SK-N-SH treated with all-trans-retinoic acid at 6 μM for 48 hours (cell line): ENCODE measurements around the gene PECR.

ENCODE experiments used
- BACH2 ChIP-seq: fragments of 250-450 bp; sonication (Bioruptor Pico); IDR thresholded peaks from 2 replicates; pipeline ENCODE4 v1.9.0; 2021; ENCODE audit warnings: mild to moderate bottlenecking, borderline replicate concordance
- ESRRG ChIP-seq: fragments of 250-450 bp; sonication (Bioruptor Pico); IDR thresholded peaks from 2 replicates; pipeline ENCODE4 v1.6.1; 2021; ENCODE audit warnings: mild to moderate bottlenecking
- GLIS3 ChIP-seq: fragments of 250-450 bp; sonication (Bioruptor Pico); IDR thresholded peaks from 2 replicates; pipeline ENCODE4 v1.5.0; 2020; ENCODE audit warnings: mild to moderate bottlenecking, moderate library complexity
- OSR1 ChIP-seq: fragments of 250-450 bp; sonication (Bioruptor Pico); IDR thresholded peaks from 2 replicates; pipeline ENCODE4 v1.8.0; 2022; ENCODE audit warnings: moderate library complexity, mild to moderate bottlenecking, inconsistent platforms
- RARB ChIP-seq: fragments of 250-450 bp; sonication (Bioruptor Pico); IDR thresholded peaks from 2 replicates; pipeline ENCODE4 v1.8.0; 2021; ENCODE audit warnings: mild to moderate bottlenecking, moderate library complexity
- SNAI2 ChIP-seq: fragments of 250-450 bp; sonication (Bioruptor Pico); IDR thresholded peaks from 2 replicates; pipeline ENCODE4 v1.5.0; 2020; ENCODE audit warnings: mild to moderate bottlenecking, moderate library complexity
- TOX ChIP-seq: fragments of 250-450 bp; sonication (Bioruptor Pico); IDR thresholded peaks from 2 replicates; pipeline ENCODE4 v1.8.0; 2021; ENCODE audit warnings: mild to moderate bottlenecking, moderate library complexity, borderline replicate concordance
- ZC3H10 ChIP-seq: fragments of 250-450 bp; sonication (Bioruptor Pico); IDR thresholded peaks from 2 replicates; pipeline ENCODE4 v1.5.1; 2021; ENCODE audit warnings: mild to moderate bottlenecking, moderate library complexity
- ZFP30 ChIP-seq: fragments of 450-650 bp; formaldehyde crosslinking; IDR thresholded peaks from 2 replicates; pipeline ENCODE4 v1.5.0; 2022; ENCODE audit warnings: mild to moderate bottlenecking, moderate library complexity
- ZNF565 ChIP-seq: fragments of 450-650 bp; formaldehyde crosslinking; conservative IDR thresholded peaks from 2 replicates; pipeline ENCODE4 v1.5.0; 2020; ENCODE audit warnings: low read depth, mild to moderate bottlenecking, moderate library complexity
- ZNF8 ChIP-seq: fragments of 450-650 bp; formaldehyde crosslinking; IDR thresholded peaks from 2 replicates; pipeline ENCODE4 v1.5.0; 2020; ENCODE audit warnings: mild to moderate bottlenecking, moderate library complexity
- TF ChIP-seq, protein P1 (sequence below): fragments of 250-450 bp; sonication (Bioruptor Pico); IDR thresholded peaks from 2 replicates; pipeline ENCODE4 v1.5.0; 2020; ENCODE audit warnings: mild to moderate bottlenecking, moderate library complexity
- TF ChIP-seq, protein P2 (sequence below): fragments of 250-450 bp; sonication (Bioruptor Pico); IDR thresholded peaks from 2 replicates; pipeline ENCODE4 v1.5.1; 2021; ENCODE audit warnings: mild to moderate bottlenecking, moderate library complexity
- TF ChIP-seq, protein P3 (sequence below): fragments of 250-450 bp; sonication (Bioruptor Pico); IDR thresholded peaks from 2 replicates; pipeline ENCODE4 v1.8.0; 2020; ENCODE audit warnings: mild to moderate bottlenecking, moderate library complexity, borderline replicate concordance

GRCh38 chr2:216002101-216002678 is 79.4 kb downstream of the PECR start:
- TF ChIP-seq GLIS3 (CRISPR knock-in tag) = no peak
- TF ChIP-seq ESRRG = no peak
- TF ChIP-seq ZC3H10 (CRISPR knock-in tag) = no peak
- no peak for TF ChIP-seq ZNF565 (CRISPR knock-in tag)
- no peak for TF ChIP-seq TOX (CRISPR knock-in tag)
- no peak for TF ChIP-seq OSR1
- no peak for TF ChIP-seq SNAI2 (CRISPR knock-in tag)
- TF ChIP-seq, protein P1, sequence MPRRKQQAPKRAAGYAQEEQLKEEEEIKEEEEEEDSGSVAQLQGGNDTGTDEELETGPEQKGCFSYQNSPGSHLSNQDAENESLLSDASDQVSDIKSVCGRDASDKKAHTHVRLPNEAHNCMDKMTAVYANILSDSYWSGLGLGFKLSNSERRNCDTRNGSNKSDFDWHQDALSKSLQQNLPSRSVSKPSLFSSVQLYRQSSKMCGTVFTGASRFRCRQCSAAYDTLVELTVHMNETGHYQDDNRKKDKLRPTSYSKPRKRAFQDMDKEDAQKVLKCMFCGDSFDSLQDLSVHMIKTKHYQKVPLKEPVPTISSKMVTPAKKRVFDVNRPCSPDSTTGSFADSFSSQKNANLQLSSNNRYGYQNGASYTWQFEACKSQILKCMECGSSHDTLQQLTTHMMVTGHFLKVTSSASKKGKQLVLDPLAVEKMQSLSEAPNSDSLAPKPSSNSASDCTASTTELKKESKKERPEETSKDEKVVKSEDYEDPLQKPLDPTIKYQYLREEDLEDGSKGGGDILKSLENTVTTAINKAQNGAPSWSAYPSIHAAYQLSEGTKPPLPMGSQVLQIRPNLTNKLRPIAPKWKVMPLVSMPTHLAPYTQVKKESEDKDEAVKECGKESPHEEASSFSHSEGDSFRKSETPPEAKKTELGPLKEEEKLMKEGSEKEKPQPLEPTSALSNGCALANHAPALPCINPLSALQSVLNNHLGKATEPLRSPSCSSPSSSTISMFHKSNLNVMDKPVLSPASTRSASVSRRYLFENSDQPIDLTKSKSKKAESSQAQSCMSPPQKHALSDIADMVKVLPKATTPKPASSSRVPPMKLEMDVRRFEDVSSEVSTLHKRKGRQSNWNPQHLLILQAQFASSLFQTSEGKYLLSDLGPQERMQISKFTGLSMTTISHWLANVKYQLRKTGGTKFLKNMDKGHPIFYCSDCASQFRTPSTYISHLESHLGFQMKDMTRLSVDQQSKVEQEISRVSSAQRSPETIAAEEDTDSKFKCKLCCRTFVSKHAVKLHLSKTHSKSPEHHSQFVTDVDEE (CRISPR knock-in tag) = no peak
- TF ChIP-seq, protein P2, sequence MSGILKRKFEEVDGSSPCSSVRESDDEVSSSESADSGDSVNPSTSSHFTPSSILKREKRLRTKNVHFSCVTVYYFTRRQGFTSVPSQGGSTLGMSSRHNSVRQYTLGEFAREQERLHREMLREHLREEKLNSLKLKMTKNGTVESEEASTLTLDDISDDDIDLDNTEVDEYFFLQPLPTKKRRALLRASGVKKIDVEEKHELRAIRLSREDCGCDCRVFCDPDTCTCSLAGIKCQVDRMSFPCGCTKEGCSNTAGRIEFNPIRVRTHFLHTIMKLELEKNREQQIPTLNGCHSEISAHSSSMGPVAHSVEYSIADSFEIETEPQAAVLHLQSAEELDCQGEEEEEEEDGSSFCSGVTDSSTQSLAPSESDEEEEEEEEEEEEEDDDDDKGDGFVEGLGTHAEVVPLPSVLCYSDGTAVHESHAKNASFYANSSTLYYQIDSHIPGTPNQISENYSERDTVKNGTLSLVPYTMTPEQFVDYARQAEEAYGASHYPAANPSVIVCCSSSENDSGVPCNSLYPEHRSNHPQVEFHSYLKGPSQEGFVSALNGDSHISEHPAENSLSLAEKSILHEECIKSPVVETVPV (CRISPR knock-in tag) = no peak
- no peak for TF ChIP-seq ZFP30 (CRISPR knock-in tag)
- TF ChIP-seq BACH2 (CRISPR knock-in tag) = no peak
- TF ChIP-seq, protein P3, sequence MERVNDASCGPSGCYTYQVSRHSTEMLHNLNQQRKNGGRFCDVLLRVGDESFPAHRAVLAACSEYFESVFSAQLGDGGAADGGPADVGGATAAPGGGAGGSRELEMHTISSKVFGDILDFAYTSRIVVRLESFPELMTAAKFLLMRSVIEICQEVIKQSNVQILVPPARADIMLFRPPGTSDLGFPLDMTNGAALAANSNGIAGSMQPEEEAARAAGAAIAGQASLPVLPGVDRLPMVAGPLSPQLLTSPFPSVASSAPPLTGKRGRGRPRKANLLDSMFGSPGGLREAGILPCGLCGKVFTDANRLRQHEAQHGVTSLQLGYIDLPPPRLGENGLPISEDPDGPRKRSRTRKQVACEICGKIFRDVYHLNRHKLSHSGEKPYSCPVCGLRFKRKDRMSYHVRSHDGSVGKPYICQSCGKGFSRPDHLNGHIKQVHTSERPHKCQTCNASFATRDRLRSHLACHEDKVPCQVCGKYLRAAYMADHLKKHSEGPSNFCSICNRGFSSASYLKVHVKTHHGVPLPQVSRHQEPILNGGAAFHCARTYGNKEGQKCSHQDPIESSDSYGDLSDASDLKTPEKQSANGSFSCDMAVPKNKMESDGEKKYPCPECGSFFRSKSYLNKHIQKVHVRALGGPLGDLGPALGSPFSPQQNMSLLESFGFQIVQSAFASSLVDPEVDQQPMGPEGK (CRISPR knock-in tag) = no peak
- TF ChIP-seq RARB = no peak
- TF ChIP-seq ZNF8 (CRISPR knock-in tag) = no peak
